A172 (cell line): ENCODE data around the gene HNRNPH3. TPM values are rescaled to one million over a fixed set of nuclear protein-coding genes. Genes with fewer than 3 reads are reported as not detected.

Source experiments
- DNase-seq: peaks from one replicate; pipeline ENCODE4 v3.0.0-alpha.2; 2015; ENCODE audit warnings: low spot score
- total RNA-seq: library from RNA; depleted of rRNA; stranded (reverse); fragments of >200 nt; shearing (Covaris generic); gene quantifications from 2 replicates; pipeline ENCODE4 v1.2.3, GENCODE V29; 2014

HNRNPH3 gene
- total RNA-seq, 1 experiment from 2014 or later: 31.8 TPM

DNA sequence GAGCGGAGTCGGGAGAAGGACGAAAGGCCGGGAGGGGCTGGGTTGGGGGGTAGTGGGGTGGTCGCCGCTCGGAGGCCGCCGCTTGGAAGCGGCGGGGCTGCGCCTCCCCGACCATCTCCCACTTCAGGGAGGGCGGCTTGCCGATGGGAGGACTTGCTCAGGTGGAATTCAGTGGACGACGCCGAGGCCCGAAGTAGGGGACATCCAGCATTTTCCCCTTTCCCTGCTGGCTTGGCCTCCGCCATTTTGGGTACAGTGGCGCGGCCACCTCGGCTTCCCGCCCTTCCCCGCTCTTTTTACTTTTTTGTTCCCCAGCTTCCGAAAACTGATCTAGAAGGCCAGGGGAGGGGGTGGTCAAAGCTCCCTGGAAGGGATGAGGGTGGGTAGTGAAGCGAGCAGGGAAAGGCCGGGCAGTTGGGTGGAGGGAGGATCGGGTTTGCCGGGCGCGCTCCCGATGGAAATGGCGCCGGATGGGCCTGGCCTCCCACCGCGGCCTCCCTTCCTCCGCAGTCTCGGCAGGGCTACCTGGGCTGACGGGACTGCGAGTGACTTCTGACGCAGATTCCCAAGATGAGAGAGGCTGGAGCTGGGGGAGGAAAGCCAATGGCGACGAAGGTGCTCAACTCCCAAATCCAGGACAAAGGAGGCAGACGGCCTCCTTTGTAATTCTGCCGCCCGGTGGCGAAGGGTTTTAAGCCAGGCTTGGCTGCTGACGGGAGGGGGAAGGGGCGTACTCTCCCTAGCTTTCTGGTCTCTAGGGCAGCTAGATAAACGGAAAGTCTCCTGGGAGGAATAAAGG is 594 bp downstream of the HNRNPH3 start, which contains the start of gene PBLD:
Gene PBLD, minus strand, starts transcription at position 670 of the 799 bp plus-strand sequence. CDS start 26,084 bp downstream, outside the sequence.
- DNase-seq: peak; percentile 76

DNA sequence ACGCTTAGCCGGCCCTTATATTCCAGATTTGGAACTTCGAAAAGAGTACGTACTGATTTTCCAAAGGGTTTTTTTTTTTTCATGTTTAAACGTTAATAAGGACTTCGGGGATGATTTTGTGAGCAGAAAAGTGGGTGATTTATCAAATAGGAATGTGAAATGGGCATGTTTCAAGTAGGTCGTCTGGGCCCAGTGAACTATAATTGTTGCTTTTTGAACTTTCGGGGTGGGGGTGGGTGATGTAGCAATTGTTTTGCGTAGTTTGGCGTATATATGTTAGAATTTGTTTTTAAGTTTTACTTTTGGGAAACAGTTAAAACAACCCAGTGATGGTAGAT is 1.2 kb downstream of the HNRNPH3 start:
- no peak for DNase-seq

DNA sequence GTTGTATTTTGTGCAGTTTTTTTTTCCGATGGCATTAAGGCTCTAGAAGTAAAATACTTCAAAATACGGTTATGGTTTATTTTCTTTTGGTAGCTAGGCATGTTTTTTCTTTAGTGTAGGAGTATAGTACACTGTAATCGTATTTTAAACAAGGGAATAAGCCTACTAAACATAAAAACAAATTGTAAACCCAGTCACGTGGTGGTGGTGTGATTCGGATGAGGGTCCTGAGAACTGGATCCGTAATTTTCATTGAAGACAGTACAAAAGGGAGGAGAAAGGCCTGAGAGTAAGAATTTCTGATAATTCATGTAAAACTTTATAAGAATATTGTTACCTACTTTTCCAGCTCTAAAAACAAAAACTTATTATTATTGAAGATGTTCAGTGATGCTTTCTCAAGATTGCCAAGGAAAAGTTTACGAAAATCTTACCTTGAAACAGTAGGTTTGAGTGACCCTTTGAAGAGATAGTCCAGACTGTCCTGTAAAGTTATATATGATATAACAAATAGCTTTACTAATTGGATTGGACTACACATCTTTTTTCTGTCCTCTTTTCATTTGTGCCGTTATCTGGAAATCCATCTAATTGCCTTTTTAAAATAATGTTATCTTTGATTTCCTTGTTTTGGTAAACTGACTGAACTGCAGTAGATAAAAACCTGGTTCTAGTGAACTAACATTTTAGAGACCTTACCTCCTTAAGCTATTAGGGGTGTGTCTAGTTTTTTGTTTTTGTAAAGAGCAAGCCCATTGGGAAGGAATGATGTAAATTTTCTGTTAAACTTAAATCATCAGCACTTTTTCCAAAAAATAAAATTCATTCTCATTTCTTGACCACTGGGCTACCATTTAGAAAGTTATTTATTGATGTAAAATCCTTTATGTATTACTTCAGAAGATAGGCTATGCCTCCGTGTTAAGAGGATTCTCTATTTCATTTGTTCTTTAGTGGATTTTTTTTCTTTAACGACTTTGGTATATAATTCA is 1.9 kb downstream of the HNRNPH3 start:
- DNase-seq: no peak

DNA sequence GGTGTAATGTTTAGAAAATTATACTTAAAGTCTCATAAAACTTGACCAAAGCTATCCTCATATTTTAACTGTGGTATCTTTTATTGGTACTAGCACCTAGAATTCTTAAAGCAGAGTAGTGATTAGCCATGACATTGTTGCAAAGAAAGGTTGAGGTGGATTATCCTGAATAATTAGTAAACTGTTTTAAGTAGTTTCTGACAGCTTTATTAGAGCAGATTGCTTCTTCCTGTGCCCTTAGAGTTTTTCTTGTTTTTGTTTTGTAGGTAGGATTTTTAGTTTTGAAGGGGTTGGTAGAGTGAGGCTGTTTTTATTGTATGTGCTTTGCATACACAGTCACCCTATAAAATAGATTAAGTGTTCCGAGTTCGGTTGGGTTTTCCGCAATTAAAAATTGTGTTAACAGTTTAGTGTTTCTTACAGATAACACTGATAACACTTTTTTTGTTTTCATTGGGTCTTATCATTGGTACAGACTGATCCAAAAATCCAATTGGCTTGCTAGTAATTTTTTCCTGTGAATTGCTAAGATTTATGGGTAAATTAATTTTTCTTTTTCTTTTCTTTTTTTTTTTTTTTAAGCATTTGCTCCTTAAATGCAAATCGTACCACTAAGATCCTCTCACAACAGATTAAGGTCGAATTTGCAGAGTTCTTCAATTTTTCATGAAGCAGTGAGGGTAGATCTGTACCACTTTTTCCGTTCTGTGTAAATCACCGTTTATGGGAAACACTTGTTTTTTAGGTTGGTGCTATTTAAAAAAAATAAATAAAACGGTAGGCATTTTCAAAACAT is 3.0 kb downstream of the HNRNPH3 start:
- no peak for DNase-seq

DNA sequence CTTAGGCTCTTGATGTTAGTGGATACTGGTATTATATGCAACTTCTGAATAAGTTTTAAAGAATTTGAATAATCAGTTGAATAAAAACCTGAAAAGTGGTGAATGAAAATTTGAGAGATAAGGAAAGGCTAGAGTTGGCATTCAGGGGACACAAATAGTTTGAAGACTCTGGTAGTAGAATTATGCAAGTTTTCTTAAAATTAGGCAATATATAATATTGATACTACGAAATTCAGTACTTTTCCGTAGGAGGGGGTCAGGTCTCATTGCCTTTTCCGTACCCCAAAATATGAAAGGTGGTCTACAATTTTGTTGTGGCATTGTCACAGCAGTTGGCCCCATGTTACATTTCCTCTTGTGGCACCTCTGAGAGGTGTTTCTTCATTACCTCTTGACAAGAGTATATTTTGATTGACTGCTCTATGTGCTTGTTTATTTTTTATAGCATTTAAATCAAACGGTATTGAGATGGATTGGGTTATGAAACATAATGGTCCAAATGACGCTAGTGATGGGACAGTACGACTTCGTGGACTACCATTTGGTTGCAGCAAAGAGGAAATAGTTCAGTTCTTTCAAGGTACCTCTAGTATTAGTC is 5.0 kb downstream of the HNRNPH3 start:
- DNase-seq: no peak

DNA sequence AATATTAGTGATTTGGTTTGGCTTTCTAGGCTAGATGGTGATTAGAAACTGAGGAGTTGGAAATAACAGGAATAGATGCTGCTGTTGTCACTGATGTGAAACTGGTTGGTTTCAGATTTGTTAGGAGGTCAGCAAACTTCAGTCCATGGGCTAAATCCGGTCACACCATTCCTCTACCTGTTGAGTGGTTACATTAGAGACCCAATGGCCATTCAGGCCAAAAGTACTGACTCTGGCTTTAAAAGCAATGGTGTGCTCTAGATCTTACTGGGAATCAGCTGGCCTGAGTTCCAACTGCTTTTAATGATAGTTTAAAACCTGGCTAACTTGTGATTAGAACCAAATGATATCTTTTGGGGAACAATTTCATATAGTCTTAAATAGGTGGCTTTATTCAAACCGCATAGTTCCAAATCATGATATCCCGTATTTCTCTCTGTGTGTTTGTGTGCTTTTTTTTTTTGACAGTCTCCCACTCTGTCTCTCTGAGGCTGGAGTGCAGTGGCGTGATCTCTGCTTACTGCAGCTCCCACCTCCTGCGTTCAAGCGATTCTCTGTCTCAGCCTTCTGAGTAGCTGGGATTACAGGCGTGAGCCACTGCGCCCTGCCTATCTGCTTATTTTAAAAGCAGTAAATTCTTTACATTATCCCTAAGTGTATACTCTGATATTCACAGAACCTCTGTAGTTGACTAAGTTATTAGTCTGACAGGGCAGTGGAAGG is 8.7 kb downstream of the HNRNPH3 start:
- no peak for DNase-seq

DNA sequence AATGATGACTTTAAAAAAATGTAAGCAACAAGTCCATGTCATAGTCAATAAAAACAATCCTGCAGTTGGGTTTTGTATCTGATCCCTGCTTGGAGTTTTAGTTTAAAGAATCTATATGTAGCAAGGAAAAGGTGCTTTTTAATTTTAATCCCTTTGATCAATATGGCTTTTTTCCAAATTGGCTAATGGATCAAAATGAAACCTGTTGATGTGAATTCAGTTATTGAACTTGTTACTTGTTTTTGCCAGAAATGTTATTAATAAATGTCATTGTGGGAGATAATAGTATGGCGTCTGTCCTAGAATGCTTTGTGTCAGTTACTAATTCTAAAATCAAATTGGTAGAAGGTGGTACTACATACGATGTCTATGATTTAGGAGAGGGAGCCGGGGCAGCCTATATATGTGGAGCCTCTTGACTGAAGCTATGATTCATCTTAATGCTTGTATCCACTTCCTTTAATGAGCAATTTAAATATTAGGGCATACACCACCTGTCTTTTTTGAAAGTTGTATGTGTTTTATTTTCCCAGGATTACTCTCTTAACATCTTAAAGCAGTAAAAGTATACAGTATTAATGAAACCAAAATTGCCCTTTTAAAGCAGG is 11.1 kb downstream of the HNRNPH3 start:
- no peak for DNase-seq

DNA sequence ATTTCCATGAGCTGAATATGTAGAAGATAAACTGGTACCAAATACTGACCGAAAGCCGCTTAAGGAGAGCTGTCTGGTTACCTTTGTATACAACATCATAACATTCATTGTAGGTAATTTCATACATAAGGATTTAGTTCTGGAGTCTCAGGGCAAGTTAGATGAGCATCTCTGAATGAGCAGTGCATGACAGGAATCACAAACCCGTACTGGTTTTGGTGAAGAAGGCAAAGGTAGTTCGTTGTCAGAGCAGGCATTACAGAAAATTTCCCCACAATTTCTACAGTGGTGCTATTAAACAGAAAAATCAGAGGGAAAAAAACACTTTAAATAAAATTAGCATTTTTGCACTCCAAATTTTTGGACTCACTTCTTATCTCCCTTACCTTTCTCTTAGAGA is 13.8 kb downstream of the HNRNPH3 start:
- no peak for DNase-seq

DNA sequence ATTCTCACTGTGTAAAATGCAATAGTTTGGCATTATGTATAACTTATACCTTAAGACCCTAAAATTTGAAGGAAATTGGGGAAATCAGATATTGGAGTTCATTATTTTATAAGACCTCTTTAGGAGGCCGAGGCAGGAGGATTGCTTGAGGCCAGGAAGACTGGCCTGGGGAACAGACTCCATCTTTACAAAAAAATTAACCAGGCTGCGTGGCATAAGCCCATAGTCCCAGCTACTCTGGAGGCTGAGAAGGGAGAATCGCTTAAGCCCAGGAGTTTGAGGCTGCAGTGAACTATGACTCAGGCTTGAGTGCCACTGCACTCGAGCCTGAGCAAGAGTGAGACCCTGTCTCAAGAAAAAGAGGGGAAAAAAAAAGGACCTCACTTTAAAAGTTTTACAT is 14.9 kb downstream of the HNRNPH3 start:
- DNase-seq: no peak

DNA sequence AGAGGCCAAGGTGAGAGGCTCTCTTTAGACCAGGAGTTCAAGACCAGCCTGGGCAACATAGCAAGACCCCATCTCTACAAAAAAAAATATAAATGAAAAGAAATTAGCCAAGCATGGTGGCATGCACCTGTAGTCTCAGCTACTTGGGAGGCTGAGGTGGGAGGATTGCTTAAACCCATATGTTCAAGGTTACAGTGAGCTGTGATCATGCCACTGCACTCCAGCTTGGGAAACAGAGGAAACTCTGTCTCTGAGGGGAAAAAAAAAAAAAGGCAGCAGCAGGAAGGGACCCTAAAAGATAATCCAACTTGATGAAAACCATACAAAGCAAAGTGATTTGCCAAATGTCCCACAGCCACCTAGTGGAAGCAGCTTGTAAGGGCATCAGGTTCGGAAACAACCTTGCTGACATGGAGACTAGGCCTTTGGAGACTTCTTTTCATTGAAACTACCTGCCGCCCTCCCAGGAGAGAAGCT is 16.4 kb downstream of the HNRNPH3 start:
- DNase-seq: peak; percentile 46

DNA sequence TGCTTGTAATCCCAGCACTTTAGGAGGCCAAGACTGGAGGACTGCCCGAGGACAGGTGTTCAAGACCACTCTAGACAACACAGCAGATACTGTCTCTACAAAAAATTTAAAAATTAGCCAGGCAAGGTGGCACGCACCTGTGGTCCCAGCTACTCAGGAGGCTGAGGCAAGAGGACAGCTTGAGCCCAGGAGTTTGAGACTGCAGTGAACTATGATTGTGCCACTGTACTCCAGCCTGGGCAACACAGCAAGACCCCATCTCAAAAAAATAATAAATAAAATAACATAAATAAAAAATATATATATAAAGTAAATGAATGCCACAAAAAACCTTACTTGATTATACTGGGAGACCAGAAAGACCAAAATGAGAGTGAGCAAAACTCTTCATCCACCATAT is 21.7 kb downstream of the HNRNPH3 start:
- no peak for DNase-seq

DNA sequence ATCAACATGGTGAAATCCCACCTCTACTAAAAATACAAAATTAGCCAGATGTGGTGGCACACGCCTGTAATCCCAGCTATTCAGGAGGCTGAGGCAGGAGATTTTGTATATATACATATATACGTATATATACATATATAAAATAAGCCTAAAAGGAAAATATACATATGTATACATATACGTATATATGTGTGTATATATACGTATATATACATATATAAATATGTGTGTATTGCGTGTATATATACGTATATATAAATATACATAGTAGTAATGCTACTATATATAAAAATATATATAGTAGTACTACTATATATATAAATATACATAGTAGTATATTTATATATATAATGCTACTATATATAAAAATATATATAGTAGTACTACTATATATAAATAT is 27.3 kb downstream of the HNRNPH3 start:
- DNase-seq: no peak

DNA sequence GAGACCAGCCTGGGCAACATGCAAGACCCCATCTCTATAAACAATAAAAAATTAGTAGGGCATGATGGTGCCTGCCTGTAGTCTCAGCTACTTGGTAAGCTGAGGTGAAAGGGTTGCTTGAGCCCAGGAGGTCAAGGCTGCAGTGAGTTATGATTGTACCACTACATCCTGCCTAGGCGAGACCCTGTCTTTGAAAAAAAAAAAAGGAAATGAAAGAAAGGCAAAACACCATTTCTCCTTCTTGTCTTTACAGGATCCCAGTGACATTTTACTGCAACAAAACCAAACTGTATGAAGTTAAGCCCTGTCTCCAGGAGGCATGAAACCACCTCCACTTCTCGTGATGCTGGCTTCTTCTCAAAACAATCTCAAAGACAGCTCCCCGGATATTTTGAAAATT is 30.7 kb downstream of the HNRNPH3 start:
- no peak for DNase-seq

DNA sequence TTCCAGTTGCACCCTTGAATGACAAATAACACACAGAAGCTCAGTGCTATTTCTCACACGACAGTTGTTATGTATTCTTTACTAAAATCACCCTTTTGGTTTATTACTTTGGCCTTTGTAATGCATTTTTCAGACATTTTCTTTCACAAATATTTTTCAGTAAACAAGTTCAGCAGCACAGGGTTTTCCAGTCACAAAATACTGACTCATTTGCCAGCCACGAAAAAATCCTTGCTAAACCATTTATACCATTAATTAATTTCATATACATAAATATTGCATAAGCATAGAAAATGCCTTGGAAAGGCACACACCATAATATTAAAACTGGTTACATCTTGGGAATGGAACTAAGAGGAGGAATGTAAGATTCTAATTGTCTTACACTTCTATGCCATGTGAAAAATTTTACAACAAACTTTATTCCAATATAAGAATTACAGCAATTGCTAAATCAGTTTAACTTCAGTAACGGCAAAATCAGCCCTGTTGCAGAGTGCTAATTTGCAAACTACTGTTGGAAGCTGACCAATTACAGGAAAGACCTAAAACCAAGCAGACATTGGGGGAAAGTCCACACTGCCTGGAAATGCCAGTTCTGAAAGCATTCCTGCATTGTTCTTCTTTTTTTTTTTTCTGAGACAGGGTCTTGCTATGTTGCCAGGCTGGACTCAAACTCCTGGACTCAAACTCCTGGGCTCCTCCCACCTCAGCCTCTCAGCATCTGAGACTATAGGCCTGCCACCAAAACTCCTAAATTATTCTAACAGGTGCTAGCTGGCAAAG is 32.4 kb downstream of the HNRNPH3 start:
- DNase-seq: no peak

DNA sequence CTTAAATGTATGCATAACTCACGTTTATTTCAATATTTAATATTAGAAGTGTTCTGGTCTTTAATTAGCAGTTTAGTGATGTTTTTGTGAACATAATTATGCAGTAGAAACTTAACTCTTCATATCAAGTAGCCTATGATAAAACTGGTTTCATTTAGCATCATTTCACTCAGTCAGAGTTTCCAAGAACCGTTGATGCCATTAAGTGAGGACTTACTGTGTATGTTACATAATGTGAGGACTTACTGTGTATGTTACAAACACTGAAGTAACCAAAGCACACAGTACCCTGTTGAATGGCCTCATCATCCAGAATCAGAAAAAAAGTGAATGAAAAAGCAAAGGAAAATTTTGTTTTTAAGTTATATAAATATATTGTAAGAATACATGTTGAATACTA is 33.7 kb downstream of the HNRNPH3 start:
- DNase-seq: no peak

DNA sequence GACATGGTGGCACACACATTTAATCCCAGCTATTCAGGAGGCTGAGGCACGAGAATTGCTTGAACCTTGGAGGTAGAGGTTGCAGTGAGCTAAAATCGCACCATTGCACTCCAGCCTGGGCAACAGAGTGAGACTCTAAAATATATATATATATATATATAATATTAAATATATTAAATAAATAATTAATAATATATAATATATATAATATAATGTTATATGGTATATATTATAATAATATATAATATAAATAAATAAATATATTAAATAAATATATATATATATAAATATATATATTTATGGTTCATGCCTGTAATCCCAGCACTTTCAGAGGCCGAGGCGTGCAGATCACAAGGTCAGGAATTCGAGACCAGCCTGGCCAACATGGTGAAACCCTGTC is 34.7 kb downstream of the HNRNPH3 start:
- no peak for DNase-seq

DNA sequence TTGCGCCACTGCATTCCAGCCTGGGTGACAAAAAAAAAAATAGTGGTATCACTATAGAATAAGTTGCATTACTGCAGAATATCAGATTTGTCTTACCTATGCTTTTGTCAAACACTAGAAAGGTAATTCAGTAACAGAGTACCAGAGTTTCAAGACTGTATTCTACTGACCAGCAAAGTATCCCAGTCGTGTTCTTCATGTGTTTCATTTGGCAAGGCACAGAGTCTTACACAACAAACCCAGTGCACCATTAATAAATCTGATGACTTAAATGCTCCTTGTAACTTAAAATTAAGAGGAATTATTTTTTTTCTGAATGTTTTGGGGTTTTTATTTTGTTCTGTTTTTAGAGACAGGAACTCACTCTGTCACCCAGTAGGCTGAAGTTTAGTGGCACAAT is 35.3 kb downstream of the HNRNPH3 start:
- DNase-seq: no peak

DNA sequence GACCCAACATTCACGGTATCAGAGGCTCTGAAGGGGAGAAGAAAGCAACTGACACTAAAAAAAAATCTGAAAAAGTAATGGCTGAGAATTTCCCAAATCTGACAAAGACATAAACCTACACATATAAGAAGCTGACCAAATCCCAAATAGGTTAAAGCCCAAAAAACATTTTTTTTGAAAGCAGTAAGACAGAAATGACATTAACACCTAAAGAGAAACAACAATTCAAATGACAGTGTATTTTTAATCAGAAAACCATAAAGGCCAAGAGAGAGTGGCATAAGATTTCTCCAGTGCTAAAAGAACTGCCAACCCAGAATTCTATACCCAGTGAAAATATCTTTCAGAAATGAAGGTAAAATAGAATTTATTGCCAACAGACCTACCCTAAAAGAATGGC is 39.7 kb downstream of the HNRNPH3 start:
- no peak for DNase-seq

DNA sequence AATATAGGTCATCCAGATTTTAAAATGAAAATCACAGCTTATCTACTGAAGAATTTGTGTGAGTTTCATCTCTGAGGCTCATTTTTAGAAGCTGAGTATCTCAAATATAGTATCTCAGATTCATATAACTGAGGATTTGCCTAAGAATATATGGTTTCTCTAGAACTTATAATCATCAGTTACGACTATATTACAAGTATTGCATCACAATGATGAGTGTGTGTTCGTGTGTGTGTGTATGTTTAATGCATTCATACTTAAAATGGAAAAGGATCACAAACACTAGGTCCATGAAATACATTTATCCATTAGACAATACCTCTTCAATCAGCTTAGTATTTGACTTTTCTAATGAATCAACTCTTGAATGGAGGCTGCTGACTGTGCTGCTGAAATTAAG is 53.9 kb downstream of the HNRNPH3 start:
- DNase-seq: no peak
